GM12873 (cell line): ENCODE results near the gene LUZP2.

Experiments
- TF ChIP-seq, protein P1 (sequence below): IDR thresholded peaks from 2 replicates; pipeline ENCODE4 v1.5.1; 2012; ENCODE audit warnings: low read depth, mild to moderate bottlenecking, moderate library complexity, low read length, control low read depth; ENCODE audit not compliant: insufficient read depth; ENCODE audit errors: missing control alignments

Gene LUZP2

DNA sequence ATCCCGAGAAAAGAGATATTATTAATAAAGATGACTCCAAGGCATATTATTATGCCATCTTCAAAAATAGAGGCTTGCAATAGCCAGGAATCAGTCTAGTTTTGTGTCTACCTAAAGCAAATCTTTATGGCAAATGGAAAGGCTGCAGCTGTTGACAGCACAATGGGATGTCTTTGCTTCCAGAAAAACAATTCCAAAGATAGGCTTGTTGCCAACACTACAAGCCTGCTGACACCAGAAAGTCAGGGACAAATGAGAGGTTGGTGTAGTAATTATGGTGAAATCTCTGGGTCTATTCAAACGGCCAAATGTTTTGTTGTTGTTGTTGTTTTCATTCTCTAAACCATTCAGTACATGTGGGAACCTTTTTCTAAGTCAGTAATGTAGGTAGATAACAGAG lies 101.8 kb downstream of the LUZP2 start:
- TF ChIP-seq, protein P1, sequence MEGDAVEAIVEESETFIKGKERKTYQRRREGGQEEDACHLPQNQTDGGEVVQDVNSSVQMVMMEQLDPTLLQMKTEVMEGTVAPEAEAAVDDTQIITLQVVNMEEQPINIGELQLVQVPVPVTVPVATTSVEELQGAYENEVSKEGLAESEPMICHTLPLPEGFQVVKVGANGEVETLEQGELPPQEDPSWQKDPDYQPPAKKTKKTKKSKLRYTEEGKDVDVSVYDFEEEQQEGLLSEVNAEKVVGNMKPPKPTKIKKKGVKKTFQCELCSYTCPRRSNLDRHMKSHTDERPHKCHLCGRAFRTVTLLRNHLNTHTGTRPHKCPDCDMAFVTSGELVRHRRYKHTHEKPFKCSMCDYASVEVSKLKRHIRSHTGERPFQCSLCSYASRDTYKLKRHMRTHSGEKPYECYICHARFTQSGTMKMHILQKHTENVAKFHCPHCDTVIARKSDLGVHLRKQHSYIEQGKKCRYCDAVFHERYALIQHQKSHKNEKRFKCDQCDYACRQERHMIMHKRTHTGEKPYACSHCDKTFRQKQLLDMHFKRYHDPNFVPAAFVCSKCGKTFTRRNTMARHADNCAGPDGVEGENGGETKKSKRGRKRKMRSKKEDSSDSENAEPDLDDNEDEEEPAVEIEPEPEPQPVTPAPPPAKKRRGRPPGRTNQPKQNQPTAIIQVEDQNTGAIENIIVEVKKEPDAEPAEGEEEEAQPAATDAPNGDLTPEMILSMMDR = no peak

DNA sequence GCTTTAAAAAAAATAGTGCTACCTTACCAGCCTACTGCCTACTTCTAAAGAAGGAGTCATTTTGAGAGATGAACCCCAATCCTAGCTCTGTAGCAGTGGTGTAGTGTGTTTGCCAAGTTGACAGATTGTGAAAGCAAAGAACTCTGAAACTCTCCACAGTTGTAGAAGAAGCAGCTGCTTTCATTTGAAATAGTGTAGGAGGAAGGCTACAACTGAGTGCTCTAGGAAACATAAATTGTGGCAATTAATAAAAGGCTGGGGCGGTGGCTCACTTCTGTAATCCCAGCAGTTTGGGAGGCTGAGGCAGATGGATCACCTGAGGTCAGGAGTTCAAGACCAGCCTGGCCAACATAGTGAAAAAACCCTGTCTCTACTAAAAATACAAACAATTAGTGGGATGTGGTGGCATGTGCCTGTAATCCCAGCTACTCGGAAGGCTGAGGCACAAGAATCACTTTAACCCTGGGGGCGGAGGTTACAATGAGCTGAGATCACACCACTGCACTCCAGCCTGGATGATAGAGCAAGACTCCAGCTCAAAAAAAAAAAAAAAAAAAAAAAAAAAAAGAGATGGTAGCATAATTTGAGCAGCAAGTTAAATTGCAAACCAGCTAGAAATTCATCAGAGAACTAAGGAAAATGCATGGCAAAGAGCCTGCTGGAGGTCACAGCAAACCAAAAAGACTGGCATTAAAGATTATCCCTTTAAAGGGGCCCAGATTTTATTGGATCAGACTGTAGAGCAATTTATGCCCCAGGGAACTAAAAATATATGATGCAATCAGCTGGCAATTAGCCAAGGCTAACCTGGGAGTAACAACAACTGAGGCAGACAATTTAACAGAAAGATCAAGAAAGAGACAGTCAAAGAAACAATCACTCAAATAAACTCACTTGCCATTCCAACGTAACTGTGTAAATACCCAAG lies 112.6 kb downstream of the LUZP2 start:
- TF ChIP-seq, protein P1 = no peak

DNA sequence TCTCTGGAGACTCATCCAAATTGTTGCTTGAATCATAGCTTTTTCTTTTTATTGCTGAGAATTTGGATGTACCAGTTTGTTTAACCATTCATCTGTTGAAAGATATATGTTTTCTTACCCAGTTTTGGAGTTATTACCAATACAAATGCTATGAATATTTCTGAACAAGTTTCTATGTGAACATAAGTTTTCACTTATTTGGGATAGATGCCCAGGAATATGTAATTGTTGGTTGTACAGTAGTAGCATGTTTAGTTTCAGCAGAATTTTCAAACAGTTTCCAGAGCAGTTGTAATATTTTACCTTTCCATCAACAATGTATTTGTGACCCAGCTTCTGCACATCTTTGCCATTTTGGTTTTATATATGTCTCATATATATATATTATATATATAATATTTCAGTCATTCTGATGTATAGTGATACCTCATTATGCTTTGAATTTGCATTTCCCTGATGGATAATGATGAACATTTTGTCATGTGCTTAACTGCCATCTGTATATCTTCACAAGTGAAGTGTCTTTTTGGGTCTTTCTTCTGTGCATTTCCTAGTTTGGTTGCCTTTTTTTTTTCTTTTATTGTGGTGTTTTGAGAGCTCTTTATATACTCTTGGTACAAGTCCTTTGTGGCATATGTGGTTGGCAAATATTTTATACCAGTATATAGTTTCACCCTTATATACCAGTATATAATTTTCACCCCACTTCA lies 118.8 kb downstream of the LUZP2 start:
- TF ChIP-seq, protein P1 = no peak

DNA sequence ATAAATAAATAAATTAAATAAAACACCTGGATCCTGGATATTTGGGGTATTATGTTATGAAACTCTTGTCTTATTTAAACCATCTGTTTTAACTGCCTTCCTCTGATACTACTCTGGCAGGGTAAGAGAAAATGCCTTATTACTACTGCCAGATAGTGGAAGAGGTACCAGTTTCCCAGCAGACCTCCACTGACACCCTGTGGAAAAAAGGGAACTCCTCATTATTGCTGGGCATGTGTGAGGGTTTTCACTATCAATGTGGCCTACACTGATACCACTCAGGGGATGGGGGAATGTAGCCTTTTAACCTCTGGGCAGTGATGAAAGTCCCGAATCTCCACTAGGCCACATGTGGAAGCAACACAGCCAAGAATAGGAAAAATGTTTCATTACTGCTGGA lies 121.0 kb downstream of the LUZP2 start:
- TF ChIP-seq, protein P1 = no peak

DNA sequence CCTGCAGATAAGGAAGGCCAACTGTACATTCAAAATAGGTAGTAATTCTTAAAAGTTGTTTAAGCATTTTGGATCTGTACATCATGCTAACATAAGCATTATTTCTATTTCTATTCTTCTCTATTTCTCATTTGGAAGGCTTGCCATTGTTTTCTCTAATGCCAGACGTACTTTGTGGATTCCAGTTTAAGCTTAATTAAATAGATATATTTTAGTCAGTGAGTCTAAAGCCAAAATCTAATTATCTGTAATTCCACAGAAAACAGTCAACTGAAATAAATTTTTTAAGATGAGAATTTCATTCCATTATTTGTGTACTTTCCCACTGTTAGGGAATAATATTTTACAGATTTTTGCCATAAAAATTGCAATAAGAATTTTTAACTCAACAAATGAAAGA lies 123.0 kb downstream of the LUZP2 start:
- TF ChIP-seq, protein P1 = no peak

DNA sequence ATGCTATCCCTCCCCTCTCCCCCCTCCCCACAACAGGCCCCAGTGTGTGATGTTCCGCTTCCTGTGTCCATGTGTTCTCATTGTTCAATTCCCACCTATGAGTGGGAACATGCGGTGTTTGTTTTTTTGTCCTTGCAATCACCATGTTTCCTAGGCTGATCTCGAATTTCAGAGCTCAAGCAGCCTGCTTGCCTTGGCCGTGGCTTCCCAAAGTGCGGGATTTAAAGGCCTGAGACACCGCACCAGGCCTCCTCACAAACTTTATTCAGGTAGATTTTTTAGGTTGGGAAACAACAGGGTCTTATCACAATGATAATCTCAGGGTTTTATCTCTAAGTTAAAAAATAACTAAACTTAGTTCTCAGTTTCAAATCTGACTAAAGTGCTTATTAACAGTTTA lies 125.4 kb downstream of the LUZP2 start:
- TF ChIP-seq, protein P1 = no peak

DNA sequence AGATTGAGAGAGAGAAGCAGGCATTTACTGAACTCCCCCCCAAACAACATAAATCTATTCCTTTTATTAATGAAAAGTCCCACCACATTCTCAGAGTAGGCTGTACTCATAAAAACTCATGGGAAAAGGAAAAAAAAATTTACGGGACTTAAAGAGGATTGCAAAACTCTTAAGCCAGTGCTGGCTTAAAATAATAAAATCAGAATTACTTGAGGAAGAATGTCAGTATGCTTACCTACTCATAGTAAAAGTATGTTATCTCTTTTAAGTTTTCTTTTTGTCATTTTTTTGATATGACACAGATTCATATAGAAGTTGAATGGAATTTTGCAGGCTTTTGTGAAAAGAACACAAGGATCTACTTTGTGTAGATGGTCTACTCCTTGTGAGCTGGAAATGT lies 126.3 kb downstream of the LUZP2 start:
- TF ChIP-seq, protein P1 = no peak
